Esophagus mucosa (tissue), 1 donor: ENCODE measurements around the gene MICB. TPM values are rescaled to one million over a fixed set of nuclear protein-coding genes. Genes with fewer than 3 reads are reported as not detected.
A peak's percentile ranks its signal among the peaks of the same experiment; 100 is the strongest.
"Not testable (repeated sequence)": the region's sequence is repeated elsewhere in the genome, so short reads cannot be mapped to it uniquely, and the experiment has no call there.

Source experiments
- ATAC-seq: fragments of 200-7000 bp; cut with Tn5 transposase; one replicate; pipeline ENCODE4 v1.9.1; 2020
- total RNA-seq: library from RNA; stranded (reverse); gene quantifications from one replicate; pipeline ENCODE4 v1.2.4, GENCODE V29; 2023
- donor health status: DM: yes; HTN: yes; CAD: no.

MICB gene
- total RNA-seq, 1 donor from 2014 or later, result 0.92 TPM

GRCh38 chr6:31541658-31542521 is 43.9 kb downstream of the MICB start, which contains the start of gene DDX39B:
DDX39B (minus strand) TSS chr6:31542003; CDS start chr6:31540532, 1,471 bp downstream.
- ATAC-seq, result peak; percentile 88

GRCh38 chr6:31543639-31544038 is 45.7 kb downstream of the MICB start:
- ATAC-seq, result no peak

GRCh38 chr6:31544676-31545075 is 46.7 kb downstream of the MICB start:
- no peak for ATAC-seq

GRCh38 chr6:31545291-31545690 is 47.3 kb downstream of the MICB start:
- ATAC-seq, result no peak

- ATAC-seq, result peak; percentile 83
Measured at GRCh38 chr6:31546339-31546957, 48.5 kb downstream of the MICB start, which contains the start of gene ATP6V1G2. ATP6V1G2 (minus strand) TSS chr6:31546608; CDS start chr6:31546559, 49 bp downstream.

- peak; percentile 92 for ATAC-seq
Measured at GRCh38 chr6:31546958-31547726, 49.2 kb downstream of the MICB start, which contains the start of gene NFKBIL1. NFKBIL1 (plus strand) TSS chr6:31547608; CDS start chr6:31547695, 87 bp downstream.

- no peak for ATAC-seq
Measured at GRCh38 chr6:31547727-31548543, 50.0 kb downstream of the MICB start.

GRCh38 chr6:31548544-31548873 is 50.6 kb downstream of the MICB start:
- no peak for ATAC-seq

GRCh38 chr6:31551371-31551770 is 53.4 kb downstream of the MICB start:
- ATAC-seq, result not testable (repeated sequence)

GRCh38 chr6:31556307-31556706 is 58.4 kb downstream of the MICB start:
- ATAC-seq, result no peak

GRCh38 chr6:31557443-31558317 is 59.7 kb downstream of the MICB start:
- no peak for ATAC-seq

- no peak for ATAC-seq
Measured at GRCh38 chr6:31558318-31558625, 60.3 kb downstream of the MICB start.

- ATAC-seq, result peak; percentile 30
Measured at GRCh38 chr6:31558631-31559500, 60.9 kb downstream of the MICB start.

- no peak for ATAC-seq
Measured at GRCh38 chr6:31559606-31559957, 61.6 kb downstream of the MICB start.

GRCh38 chr6:31559958-31560696 is 62.2 kb downstream of the MICB start:
- peak; percentile 66 for ATAC-seq

GRCh38 chr6:31560697-31561058 is 62.7 kb downstream of the MICB start:
- ATAC-seq, result no peak
